ENCODE data around the gene ATP5ME.
A peak's percentile ranks its signal among the peaks of the same experiment; 100 is the strongest.
"Not testable (repeated sequence)": the region's sequence is repeated elsewhere in the genome, so short reads cannot be mapped to it uniquely, and the experiment has no call there.

ATP5ME gene

GRCh38 chr4:704971-705277 lies 30.8 kb upstream of the ATP5ME start:
- no peak for DNase-seq

DNA sequence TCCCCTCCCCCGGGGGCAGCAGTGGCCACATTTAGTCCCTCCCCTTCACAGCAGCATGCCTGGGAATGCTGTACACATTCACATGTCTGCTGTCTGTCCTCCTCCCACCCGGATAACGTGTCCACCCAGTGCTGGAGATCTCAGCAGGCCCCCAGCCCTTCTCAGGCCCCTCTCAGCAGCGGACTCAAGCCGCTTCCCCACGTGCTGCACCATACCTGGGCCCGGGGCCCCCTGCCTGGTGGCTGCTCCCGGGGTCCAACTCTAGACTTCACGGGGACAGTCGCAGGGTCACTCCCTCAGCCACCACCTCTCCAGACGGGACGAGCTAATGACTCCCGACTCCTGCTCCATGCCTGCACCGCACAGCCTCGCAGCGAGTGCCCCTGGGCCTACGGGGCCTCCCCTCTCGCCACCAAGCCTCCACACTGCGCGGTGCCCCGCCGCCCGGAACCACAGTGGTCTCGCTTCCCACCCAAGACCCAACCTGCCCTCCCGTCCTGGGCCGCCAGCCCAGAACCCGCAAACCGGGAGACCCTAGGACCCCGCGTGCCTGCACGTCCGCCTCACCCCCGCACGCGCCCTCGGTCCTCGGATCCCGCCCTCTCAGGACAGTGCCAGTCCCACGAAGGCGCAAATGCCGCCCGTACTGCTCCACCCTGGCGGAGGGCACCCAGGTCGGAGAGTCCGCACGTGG lies 30.3 kb upstream of the ATP5ME start:
- no peak for DNase-seq

DNA sequence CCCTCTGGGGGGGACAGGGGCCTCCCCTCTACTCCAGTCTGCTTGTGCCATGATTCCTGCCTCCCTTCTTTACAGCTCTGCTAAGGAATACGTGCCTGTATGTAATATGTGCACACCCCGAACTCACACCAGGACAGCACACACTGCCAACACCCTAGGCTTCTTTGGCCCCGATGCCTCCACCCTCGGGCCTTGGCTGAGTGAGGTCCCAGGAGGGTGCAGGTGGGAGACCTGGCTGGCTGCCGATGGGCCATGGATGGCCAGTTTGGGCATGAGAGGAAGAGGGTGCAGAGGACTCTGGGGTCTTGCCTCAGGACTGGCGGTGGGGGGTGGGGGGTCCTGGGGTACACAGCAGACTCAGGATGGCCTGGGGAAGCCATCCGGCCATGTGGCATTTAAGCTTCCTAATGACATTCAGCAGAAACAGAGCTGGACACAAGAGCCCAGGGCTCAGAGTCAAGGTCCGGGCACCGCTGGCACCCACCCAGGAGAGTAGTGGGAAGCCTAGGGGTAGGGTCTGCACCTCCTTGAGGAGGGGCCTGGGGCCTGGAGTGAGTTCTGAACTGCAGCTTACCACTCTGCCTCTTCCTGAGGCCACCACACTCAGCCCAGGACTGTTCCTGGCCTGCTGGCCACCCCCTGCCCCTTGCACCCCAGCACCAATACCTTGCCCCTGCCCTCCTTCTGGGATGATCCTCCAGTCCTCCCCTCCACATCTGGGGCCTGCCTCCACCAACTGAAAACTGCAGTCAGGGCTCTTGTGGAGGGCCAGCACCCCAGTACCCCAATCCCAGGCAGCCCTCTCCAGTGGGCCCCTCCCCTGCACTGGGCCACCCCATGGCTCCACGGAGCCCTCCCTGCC lies 29.5 kb upstream of the ATP5ME start:
- DNase-seq, result no peak

GRCh38 chr4:702618-703048 lies 28.6 kb upstream of the ATP5ME start:
- DNase-seq, result no peak

DNA sequence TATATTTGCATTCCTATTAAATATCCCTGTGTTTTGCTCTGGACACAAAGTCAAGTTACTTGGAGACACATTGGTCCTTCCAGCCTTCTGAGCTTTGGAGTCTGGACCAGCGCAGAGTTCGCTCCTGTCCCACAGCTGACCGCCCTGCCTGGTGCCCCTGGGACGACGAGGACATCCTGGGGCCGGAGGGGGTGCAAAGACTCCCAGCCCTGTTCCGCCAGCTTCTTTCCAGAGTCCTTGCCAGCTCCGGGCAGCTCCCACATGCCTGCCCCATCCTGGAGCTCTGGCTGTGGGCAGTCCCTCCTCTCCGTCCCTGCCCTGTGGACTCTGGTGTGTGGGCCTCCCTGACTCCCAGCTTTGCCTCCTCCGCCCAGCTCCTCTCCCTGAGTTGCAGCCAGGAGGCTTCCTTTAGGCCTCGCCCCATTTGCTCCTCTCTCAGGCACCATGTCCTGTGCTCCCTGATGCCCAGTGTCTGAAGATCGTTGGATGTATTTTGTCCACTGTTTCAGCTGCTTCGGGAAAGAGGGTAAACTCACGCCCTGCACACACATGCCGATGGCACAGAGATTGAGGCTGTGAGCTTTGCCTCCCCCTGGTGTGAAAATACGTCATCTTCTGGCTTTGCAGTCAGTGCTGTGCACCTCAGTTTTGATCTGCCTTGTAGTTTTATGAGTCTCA lies 26.6 kb upstream of the ATP5ME start:
- no peak for DNase-seq

GRCh38 chr4:699816-700580 lies 25.9 kb upstream of the ATP5ME start:
- no peak for DNase-seq

- not testable (repeated sequence) for DNase-seq
These were observed 20.4 kb upstream of the ATP5ME start for GRCh38 chr4:694341-694940.

DNA sequence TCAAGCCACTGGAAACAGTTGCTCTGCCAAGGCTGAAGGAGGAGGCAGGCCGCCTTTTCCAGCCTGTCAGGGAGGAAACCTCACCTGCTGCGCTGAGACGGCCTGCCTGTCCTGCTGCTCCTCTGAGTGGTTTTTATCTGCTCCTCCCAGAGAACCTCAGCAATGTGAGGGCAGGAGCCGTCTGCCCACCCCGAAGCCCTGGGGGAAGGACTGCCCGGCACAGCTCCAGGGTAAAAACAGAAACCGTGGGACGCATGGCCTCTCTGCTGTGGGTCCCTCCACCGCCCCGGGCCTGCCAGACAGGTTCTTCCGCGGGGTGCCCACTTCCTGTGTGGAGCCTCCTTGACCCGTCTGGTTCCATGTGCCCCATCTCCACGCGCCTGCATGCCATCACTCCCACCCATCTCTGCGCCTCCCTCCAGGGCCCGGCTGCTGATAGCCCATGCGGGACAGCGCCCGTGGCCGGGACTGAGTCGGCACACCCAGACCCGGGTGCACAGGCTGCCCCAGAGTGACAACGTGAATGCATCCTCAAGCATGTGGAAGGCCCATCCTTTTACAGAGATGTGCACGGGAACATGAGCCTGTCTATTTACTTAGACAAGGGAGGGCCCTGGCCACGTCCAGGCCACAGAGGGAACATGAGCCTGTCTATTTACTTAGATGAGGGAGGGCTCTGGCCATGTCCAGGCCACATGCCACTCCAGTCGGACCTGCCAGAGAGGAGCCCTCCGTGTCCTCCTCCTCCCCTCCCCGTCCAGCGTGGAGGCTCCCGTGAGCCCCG lies 18.9 kb upstream of the ATP5ME start:
- DNase-seq, result no peak

DNA sequence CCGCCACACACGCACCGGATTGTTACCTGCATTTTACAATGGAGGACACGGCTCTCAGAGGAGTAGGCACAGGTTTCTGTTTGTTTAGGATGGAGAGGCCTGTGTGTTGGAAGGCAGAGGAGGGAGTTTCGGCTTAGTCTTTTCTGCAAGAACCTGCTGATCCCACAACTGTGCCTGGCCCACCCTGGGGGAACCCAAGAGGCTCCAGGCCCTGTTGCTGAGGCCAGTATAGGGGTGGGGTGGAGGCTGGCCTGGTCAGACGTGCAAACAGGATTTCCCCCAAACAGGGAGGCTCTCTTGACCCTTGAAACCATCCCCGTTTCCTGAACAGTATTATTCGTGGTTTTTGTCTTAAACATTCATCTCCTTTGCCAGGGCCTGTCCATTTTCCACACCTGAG lies 15.6 kb upstream of the ATP5ME start:
- DNase-seq, result no peak

- DNase-seq, result no peak
These were observed 15.0 kb upstream of the ATP5ME start, which contains the start of gene SLC49A3 for GRCh38 chr4:688854-689681. Gene SLC49A3 (minus strand): TSS chr4:689151. CDS start chr4:689127, 24 bp downstream.

GRCh38 chr4:687971-688853 lies 14.1 kb upstream of the ATP5ME start:
- no peak for DNase-seq

GRCh38 chr4:687048-687970 lies 13.2 kb upstream of the ATP5ME start:
- DNase-seq, result no peak

DNA sequence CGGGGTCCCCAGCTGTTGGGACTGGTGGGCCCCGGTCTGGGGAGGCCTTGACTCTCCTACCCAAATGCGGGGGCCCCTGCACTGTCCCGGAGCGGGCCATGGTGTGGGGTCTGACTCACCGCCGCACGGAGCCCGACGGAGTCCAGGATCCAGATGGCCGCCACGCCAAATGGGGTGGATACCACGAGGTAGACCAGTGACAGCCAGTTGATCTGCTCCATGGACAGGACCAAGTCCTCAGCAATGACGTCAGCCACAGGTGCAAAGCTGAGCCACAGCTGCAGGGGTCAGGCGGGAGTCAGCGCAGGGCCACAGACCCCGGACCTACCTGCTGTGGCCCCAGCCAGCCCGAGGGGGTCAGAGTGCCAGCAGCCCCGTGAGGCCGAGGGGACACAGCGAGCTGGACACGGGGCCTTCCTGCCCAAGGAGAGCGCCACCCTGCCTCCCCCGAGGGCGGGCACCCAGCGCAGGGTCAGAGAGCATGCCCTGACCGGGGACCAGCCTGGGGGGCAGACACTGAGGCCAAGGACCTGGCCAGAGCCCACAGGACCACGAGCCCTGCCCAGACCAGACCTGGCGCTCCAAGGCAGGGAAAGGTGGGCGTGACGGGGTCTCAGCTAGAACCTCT lies 12.5 kb upstream of the ATP5ME start:
- no peak for DNase-seq

GRCh38 chr4:685679-686412 lies 11.8 kb upstream of the ATP5ME start:
- no peak for DNase-seq

DNA sequence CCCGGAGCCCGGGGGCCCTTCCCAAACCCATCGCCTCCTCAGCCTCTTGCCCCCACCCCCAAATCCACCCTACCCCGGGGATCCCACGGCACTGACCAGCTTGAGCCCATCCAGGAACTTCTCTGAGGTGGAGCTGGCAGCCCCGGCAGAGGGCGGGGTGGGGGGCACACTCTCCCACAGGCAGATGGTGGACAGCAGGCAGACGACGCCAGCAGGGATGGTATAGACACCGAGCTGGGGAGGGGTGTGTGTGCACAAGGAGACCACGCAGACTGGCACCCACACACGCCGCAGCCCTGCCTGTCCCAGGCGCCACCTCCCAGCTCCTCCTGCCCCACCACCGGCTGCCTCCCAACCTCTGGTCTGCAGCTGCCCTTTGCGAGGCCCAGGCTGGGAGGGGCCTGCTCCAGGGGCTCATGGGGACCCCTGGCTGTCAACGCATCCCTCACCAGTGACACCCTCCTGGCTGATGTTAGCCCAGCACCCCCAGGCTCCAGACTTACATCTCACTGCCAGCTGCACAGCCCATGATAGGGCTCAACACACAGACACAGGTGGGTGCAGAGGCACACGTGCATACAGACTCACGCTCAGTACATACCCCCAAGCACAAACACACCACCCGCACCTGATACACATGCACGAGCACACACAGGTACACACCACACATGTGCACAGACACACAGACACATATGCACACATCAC lies 10.7 kb upstream of the ATP5ME start:
- DNase-seq, result no peak

DNA sequence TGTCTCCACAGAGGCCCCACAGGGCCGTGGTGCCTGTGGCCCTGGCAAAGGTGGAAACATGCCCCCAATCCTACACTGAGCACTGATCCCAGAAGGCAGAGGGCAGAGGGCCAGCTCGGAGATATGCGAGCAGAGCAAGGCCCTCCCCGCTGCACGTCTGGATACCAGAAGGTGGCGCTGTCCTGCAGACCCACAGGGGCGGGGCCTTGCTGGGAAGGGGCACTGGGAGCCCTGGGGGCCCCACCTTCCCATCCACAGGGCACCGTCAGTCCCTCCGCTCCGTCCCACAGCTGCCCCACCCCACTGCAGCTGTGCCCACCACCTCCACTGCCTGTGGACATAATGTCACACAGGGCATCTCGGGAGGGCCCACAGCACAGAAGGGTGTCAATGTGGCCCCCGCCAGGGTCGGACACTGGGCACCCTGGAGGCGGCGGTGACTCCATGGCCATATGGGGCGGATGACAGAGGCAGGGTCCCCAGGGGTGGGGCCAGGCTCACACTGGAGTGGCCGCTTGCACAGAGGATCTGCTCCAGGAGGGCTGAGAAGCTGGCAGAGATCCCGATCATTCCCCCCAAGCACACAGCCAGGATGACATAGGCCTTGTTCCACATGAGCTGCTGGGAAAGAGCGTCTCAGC lies 10.0 kb upstream of the ATP5ME start:
- peak; percentile 28 to 56 for DNase-seq
